Tracheal epithelial cell (primary cell): ENCODE measurements around the gene RAB15. TPM values are rescaled to one million over a fixed set of nuclear protein-coding genes. Genes with fewer than 3 reads are reported as not detected.

Experiments
- total RNA-seq: library from RNA; depleted of rRNA; stranded (reverse); fragments of >200 nt; gene quantifications from 2 replicates; pipeline ENCODE4 v1.2.1, GENCODE V29; 2014

The RAB15 gene
- under 0.01 and 2.7 TPM in 2 replicates for total RNA-seq

DNA sequence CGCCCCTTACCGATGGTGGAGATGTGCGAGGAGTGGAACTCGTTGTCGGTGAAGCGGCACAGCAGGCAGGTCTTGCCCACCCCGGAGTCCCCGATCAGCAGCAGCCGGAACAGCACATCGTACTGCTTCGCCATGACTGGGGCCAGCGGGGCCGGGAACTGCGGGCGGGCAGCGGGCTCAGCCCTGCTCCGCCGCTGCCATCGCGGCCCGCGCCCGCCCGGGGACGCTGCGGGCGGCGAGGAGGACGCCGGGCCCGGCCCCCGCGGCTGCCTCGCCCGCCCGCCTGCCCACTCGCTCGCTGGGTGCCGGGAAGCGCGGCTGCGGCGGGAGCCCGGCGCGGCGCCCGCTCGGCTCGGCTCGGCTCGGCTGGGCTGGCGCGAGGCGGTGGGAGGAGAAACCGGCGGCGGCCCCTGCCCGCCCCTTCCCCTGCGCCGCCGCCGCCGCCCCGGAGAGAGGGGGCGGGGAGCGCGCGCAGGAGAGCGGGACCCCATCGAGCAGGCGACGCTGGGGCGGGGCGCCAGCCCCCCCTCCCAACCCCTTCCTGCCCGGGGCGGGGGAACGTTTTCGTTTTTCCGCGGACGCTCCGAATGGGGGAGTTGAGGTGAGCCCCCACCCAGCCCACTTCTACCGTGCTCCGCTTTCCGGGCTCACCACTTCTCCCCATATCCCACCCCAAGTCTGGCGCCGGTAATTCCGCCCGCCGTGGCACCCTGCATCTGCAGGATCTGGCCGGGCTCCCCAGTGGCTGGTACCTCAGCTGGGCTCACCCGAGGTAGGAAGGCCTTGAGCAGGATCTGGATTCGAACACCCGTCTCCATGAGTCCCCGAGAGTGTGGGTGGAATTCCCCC is at the start of gene RAB15:
TSS of gene RAB15 (minus strand) at position 394 of the 849 bp plus-strand sequence. CDS start at position 134, 260 bp downstream.

GRCh38 chr14:64986648-64987437 is 14.7 kb upstream of the RAB15 start, which contains the start of gene FNTB:
Gene FNTB, plus strand, starts transcription at chr14:64986895. Its CDS starts 59 bp downstream, at chr14:64986954.

GRCh38 chr14:64942531-64943111 is 29.5 kb downstream of the RAB15 start, which contains the start of gene GPX2:
Gene GPX2, minus strand, starts transcription at chr14:64942745. Its CDS starts 19 bp downstream, at chr14:64942726.

DNA sequence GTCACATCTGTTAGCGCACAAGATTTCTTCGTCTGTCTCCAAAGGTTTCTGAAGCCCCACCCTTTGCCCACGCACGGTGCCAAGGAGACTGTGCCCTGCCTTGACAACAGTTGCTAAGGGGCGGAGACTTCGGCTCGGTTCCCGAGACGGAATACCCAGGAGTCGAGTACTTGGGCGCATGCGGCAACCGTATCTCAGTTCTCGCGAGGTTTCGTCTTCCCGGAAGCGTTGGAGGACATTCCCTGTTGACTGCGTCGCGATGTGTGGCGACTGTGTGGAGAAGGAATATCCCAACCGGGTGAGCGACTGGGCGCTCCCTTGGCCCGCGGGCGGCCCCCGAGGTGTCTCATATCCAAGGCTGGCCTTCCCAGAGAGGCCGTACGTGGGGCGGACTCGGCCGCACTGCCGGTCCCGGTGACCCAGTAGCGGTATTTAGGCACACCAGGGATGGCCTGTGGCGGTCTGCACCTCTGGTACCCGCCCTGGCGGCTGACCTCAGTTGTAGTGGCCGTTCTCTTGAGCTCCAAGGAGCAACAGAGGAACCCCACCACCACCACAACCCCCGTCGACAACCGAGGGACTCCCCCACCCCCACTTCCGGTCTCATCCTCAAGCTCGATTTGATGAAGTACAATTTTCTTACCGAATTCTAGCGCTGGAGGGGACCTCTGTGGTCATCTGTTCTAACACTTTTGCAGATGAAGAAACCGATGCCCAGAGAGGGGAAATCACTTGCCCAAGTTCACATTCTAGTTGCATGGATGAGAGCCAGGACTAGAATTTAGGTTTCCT is 57.7 kb downstream of the RAB15 start, which contains the start of gene CHURC1:
TSS of gene CHURC1 (plus strand) at position 219 of the 792 bp plus-strand sequence. CDS start at position 260, 41 bp downstream.

Other genes with a start within 250 kb of the RAB15 start
- under 0.01 TPM in 1 of 2 replicates, not detected in the other for gene SPTB, start 92.4 kb downstream of the RAB15 start, total RNA-seq
- 30.9 and 39.5 TPM in 2 replicates for gene CHURC1, start 57.9 kb downstream of the RAB15 start, total RNA-seq
- gene GPX2, start 29.6 kb downstream of the RAB15 start, total RNA-seq = 2.2 and 4.3 TPM in 2 replicates
- 7.0 and 8.1 TPM in 2 replicates for gene FNTB, start 14.6 kb upstream of the RAB15 start, total RNA-seq
- gene MAX, start 130.2 kb upstream of the RAB15 start, total RNA-seq = 27.5 and 41.7 TPM in 2 replicates